HG03558 (cell line): ENCODE data around the gene TRIM6.

Source experiments
- ATAC-seq: cut with Tn5 transposase; IDR thresholded peaks from one replicate; pipeline ENCODE4 v1.9.1; 2021; ENCODE audit warnings: moderate number of reproducible peaks; ENCODE audit not compliant: unreplicated experiment; ENCODE audit errors: extremely low read depth

The TRIM6 gene

DNA sequence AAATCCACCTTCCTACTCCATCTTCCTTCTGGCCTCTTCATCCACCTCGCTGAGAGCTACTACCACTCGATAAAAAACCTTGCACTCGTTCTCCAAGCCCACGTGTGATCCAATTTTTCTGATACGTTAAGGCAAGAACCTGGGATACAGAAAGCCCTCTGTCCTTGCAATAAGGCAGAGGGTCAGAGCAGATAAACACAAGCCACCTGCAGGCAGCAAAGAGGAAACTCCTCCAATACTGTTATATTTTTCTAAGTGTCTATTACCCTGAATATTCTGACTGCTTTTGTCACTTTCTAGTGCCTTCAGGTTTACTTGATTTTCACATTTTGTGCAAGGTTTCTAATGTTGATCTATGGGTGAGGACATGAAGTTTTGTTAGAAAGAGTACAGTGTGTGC lies 61.9 kb downstream of the TRIM6 start:
- ATAC-seq = no peak
